Tibial artery (tissue), 4 donors: ENCODE measurements around the gene UVSSA.

Source experiments
- DNase-seq, 2 donors: peaks; one replicate each; pipeline ENCODE4 v3.0.0-alpha.2; 2019
- H3K27ac ChIP-seq, 2 donors: fragments of 200-600 bp; sonication (generic) in 1 of 2; 1 replicate in 1 of 2; 2 replicates in 1 of 2; pipeline ENCODE4 v1.5.1; 2018 to 2019; ENCODE audit warnings: mild to moderate bottlenecking in 1 of 2
- H3K27me3 ChIP-seq, 2 donors: fragments of 200-600 bp; sonication (generic) in 1 of 2; one replicate each; pipeline versions ENCODE4 v1.5.1 to v1.6.0; 2016 to 2019
- H3K36me3 ChIP-seq, 3 donors: fragments of 200-600 bp; sonication (generic) in 2 of 3; one replicate each; pipeline ENCODE4 v1.5.1; 2016 to 2019; ENCODE audit warnings: mild to moderate bottlenecking in 2 of 3
- H3K4me1 ChIP-seq, 4 donors: fragments of 200-600 bp; sonication (generic) in 2 of 4; 1 replicate in 3 of 4; 2 replicates in 1 of 4; pipeline ENCODE4 v1.5.1; 2016 to 2019
- H3K4me3 ChIP-seq, 2 donors: fragments of 200-600 bp; sonication (generic) in 1 of 2; 1 replicate in 1 of 2; 2 replicates in 1 of 2; pipeline ENCODE4 v1.5.1; 2018 to 2019; ENCODE audit warnings: mild to moderate bottlenecking in 2 of 2
- H3K9me3 ChIP-seq, 3 donors: fragments of 200-600 bp; sonication (generic) in 1 of 3; one replicate each; pipeline ENCODE4 v1.5.1; 2016 to 2019
- CTCF ChIP-seq, 2 experiments: fragments of 200-600 bp in 1 of 2; fragments of 450-650 bp in 1 of 2; IDR thresholded peaks; one replicate each; pipeline ENCODE4 v1.5.1; 2017 to 2019; ENCODE audit warnings: antibody characterized with exemption in 2 of 2, mild to moderate bottlenecking in 1 of 2, moderate library complexity in 1 of 2
- intact Hi-C: fragments of 100-400 bp; cut with DNase I; formaldehyde crosslinking; loops from one replicate; pipeline ENCODE4 v1.15.0; 2023; ENCODE audit warnings: low total_unique reads

The UVSSA gene

GRCh38 chr4:1349359-1350168 is 2.6 kb downstream of the UVSSA start:
- H3K4me3 ChIP-seq, result no peak overlapping the region
- peaks cover 12 to 32% (median 29%) of the 10 kb centered on the region in 3 donors for H3K36me3 ChIP-seq
- H3K4me1 ChIP-seq, result peaks cover 0 to 32% (median 22%) of the 10 kb centered on the region in 4 donors
- intact Hi-C loops, result loop anchor here (2.0 to 10.0 kb wide), 3 partner anchors 185 to 339 kb away; partner anchors contain the start of gene FGFRL1
- no peak for DNase-seq
- TF ChIP-seq CTCF (IDR thresholded peaks at IDR 0.05), result no peak
- H3K27me3 ChIP-seq, result no peaks in the 10 kb centered on the region
- no peaks in the 10 kb centered on the region for H3K9me3 ChIP-seq
- H3K27ac ChIP-seq, result no peak overlapping the region

GRCh38 chr4:1350169-1350520 is 3.1 kb downstream of the UVSSA start:
- Histone ChIP-seq H3K9me3 (no peaks in the 10 kb centered on the region), H3K36me3 (peaks cover 12 to 38% (median 35%) of the 10 kb centered on the region in 3 donors), H3K27ac (no peak overlapping the region), H3K4me3 (no peak overlapping the region), H3K27me3 (no peaks in the 10 kb centered on the region), H3K4me1 (peaks cover 0 to 29% (median 19%) of the 10 kb centered on the region in 4 donors)
- no peak for DNase-seq
- intact Hi-C loops, result loop anchor here (10.0 kb wide), 1 partner anchor 215 kb away; no protein-coding TSS in a partner anchor
- no peak for TF ChIP-seq CTCF (IDR thresholded peaks at IDR 0.05)

- Histone ChIP-seq H3K4me1 (peaks cover 0 to 21% (median 14%) of the 10 kb centered on the region in 4 donors), H3K9me3 (no peaks in the 10 kb centered on the region), H3K4me3 (no peak overlapping the region), H3K27ac (no peak overlapping the region), H3K27me3 (no peaks in the 10 kb centered on the region), H3K36me3 (peaks cover 12 to 55% (median 48%) of the 10 kb centered on the region in 3 donors)
- peak; percentile 78 to 87 for DNase-seq
- peak; percentile 83 to 91 for TF ChIP-seq CTCF (IDR thresholded peaks at IDR 0.05)
- intact Hi-C loops, result loop anchor here (10.0 kb wide), 1 partner anchor 217 kb away; no protein-coding TSS in a partner anchor
These were observed 5.0 kb downstream of the UVSSA start for GRCh38 chr4:1351854-1352566.

- H3K36me3 ChIP-seq, result peaks cover 12 to 59% (median 48%) of the 10 kb centered on the region in 3 donors
- peaks cover 0 to 21% (median 14%) of the 10 kb centered on the region in 4 donors for H3K4me1 ChIP-seq
These were observed 5.5 kb downstream of the UVSSA start for GRCh38 chr4:1352567-1352900.

More at GRCh38 chr4:1352567-1352900, 5.5 kb downstream of the UVSSA start:
- intact Hi-C loops, result loop anchor here (10.0 kb wide), 1 partner anchor 218 kb away; no protein-coding TSS in a partner anchor
- TF ChIP-seq CTCF (IDR thresholded peaks at IDR 0.05), result no peak
- Histone ChIP-seq H3K9me3 (no peaks in the 10 kb centered on the region), H3K27ac (no peak overlapping the region), H3K27me3 (no peaks in the 10 kb centered on the region), H3K4me3 (no peak overlapping the region)
- no peak for DNase-seq
